A673 (cell line): ENCODE results near the gene CCDC33. TPM values are rescaled to one million over a fixed set of nuclear protein-coding genes. Genes with fewer than 3 reads are reported as not detected.

Experiments
- BruUV-seq: library from RNA; stranded (reverse); fragments of 400-500 nt; replicated peaks from 2 replicates; lab custom pipeline; 2021; lab: Mats Ljungman, UMichigan
- CTCF ChIA-PET: fragments of 300-600 bp; sonication (Branson Sonifier 250); formaldehyde crosslinking; loops from one replicate; lab custom pipeline; 2022; ENCODE audit warnings: antibody characterized with exemption; lab: Charles Lee
- POLR2A ChIA-PET: fragments of 300-600 bp; sonication (Branson Sonifier 250); formaldehyde crosslinking; loops from one replicate; lab custom pipeline; 2022; ENCODE audit warnings: antibody characterized with exemption; ENCODE audit not compliant: low non-redundant PET; lab: Charles Lee
- DNase-seq: peaks from one replicate; pipeline ENCODE4 v3.0.0-alpha.2; 2015; ENCODE audit warnings: low spot score
- H3K27ac ChIP-seq: fragments of 200-600 bp; sonication (generic); 2 replicates; pipeline ENCODE4 v1.5.1; 2016; ENCODE audit warnings: mixed run types, low read depth, mild to moderate bottlenecking, mixed read lengths, antibody characterized with exemption, low read length; ENCODE audit not compliant: poor library complexity, severe bottlenecking
- H3K27me3 ChIP-seq: fragments of 200-600 bp; sonication (generic); replicated peaks from 2 replicates; pipeline ENCODE4 v1.6.1; 2017; ENCODE audit warnings: mixed run types, low read depth, mild to moderate bottlenecking, mixed read lengths, antibody characterized with exemption, low read length; ENCODE audit not compliant: insufficient read depth, poor library complexity
- H3K36me3 ChIP-seq: fragments of 200-600 bp; sonication (generic); 2 replicates; pipeline ENCODE4 v1.6.1; 2016; ENCODE audit warnings: mixed run types, mild to moderate bottlenecking, mixed read lengths, antibody characterized with exemption, low read length; ENCODE audit not compliant: insufficient read depth, poor library complexity, severe bottlenecking
- H3K4me1 ChIP-seq: fragments of 200-600 bp; sonication (generic); 2 replicates; pipeline ENCODE4 v1.6.1; 2017; ENCODE audit warnings: mixed run types, mild to moderate bottlenecking, mixed read lengths, antibody characterized with exemption, low read length; ENCODE audit not compliant: insufficient read depth, poor library complexity, severe bottlenecking
- H3K4me3 ChIP-seq: fragments of 200-600 bp; sonication (generic); 2 replicates; pipeline ENCODE4 v1.5.1; 2016; ENCODE audit warnings: low read depth, mixed run types, mild to moderate bottlenecking, mixed read lengths, low read length; ENCODE audit not compliant: poor library complexity, severe bottlenecking
- H3K9me3 ChIP-seq: fragments of 200-600 bp; sonication (generic); 2 replicates; pipeline ENCODE4 v1.6.1; 2016; ENCODE audit warnings: mixed run types, low read depth, mild to moderate bottlenecking, mixed read lengths, antibody characterized with exemption, low read length; ENCODE audit not compliant: poor library complexity, severe bottlenecking
- EZH2 ChIP-seq: fragments of 200-600 bp; sonication (generic); IDR thresholded peaks from 2 replicates; pipeline ENCODE4 v1.6.1; 2017; ENCODE audit warnings: borderline replicate concordance, low read depth, mild to moderate bottlenecking, mixed read lengths, antibody characterized with exemption, low read length; ENCODE audit not compliant: poor library complexity, severe bottlenecking
- intact Hi-C: fragments of 100-400 bp; cut with micrococcal nuclease; formaldehyde crosslinking; loops from one replicate; pipeline ENCODE4 v1.10.0; 2022; ENCODE audit not compliant: unreplicated experiment
- total RNA-seq: library from RNA; stranded (reverse); gene quantifications from 2 replicates; pipeline ENCODE4 v1.2.3, GENCODE V29; 2021
- TF ChIP-seq, protein P1 (sequence below): fragments of 300-800, 200-600 bp; sonication (generic); conservative IDR thresholded peaks from 2 replicates; pipeline ENCODE4 v1.5.1; 2017; ENCODE audit warnings: low read depth, mild to moderate bottlenecking, antibody characterized with exemption, low read length, moderate library complexity, mixed read lengths

The CCDC33 gene
- total RNA-seq, 1 experiment from 2014 or later = not detected

GRCh38 chr15:74261685-74262084 is 25.6 kb downstream of the CCDC33 start:
- Histone ChIP-seq H3K27ac (no peak overlapping the region), H3K36me3 (no peaks in the 10 kb centered on the region), H3K4me1 (peaks cover 16% of the 10 kb centered on the region), H3K27me3 (peaks cover 6% of the 10 kb centered on the region), H3K4me3 (no peak overlapping the region), H3K9me3 (no peaks in the 10 kb centered on the region)
- TF ChIP-seq, protein P1, sequence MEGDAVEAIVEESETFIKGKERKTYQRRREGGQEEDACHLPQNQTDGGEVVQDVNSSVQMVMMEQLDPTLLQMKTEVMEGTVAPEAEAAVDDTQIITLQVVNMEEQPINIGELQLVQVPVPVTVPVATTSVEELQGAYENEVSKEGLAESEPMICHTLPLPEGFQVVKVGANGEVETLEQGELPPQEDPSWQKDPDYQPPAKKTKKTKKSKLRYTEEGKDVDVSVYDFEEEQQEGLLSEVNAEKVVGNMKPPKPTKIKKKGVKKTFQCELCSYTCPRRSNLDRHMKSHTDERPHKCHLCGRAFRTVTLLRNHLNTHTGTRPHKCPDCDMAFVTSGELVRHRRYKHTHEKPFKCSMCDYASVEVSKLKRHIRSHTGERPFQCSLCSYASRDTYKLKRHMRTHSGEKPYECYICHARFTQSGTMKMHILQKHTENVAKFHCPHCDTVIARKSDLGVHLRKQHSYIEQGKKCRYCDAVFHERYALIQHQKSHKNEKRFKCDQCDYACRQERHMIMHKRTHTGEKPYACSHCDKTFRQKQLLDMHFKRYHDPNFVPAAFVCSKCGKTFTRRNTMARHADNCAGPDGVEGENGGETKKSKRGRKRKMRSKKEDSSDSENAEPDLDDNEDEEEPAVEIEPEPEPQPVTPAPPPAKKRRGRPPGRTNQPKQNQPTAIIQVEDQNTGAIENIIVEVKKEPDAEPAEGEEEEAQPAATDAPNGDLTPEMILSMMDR = no peak
- no peak for TF ChIP-seq EZH2
- BruUV-seq = no TSS peak
- ChIA-PET CTCF (no interaction called here), POLR2A (no interaction called here)
- DNase-seq = no peak
- intact Hi-C loops = no loop called here

- DNase-seq = no peak
- CTCF ChIA-PET = no interaction called here
These were observed 26.0 kb downstream of the CCDC33 start for GRCh38 chr15:74262151-74262550.

GRCh38 chr15:74262625-74263024 is 26.5 kb downstream of the CCDC33 start:
- POLR2A ChIA-PET = no interaction called here
- H3K4me1 ChIP-seq = peaks cover 16% of the 10 kb centered on the region
- CTCF ChIA-PET = no interaction called here
- no peak overlapping the region for H3K27ac ChIP-seq
- no peaks in the 10 kb centered on the region for H3K36me3 ChIP-seq
- intact Hi-C loops = no loop called here
- TF ChIP-seq EZH2 = no peak
- TF ChIP-seq, protein P1 = no peak
- H3K27me3 ChIP-seq = peaks cover 6% of the 10 kb centered on the region
- no peaks in the 10 kb centered on the region for H3K9me3 ChIP-seq
- no TSS peak for BruUV-seq
- DNase-seq = no peak
- H3K4me3 ChIP-seq = no peak overlapping the region

More at GRCh38 chr15:74262151-74262550, 26.0 kb downstream of the CCDC33 start:
- no peak overlapping the region for H3K4me3 ChIP-seq
- H3K27ac ChIP-seq = no peak overlapping the region
- peaks cover 6% of the 10 kb centered on the region for H3K27me3 ChIP-seq
- no TSS peak for BruUV-seq
- H3K9me3 ChIP-seq = no peaks in the 10 kb centered on the region
- intact Hi-C loops = no loop called here
- H3K36me3 ChIP-seq = no peaks in the 10 kb centered on the region
- peaks cover 16% of the 10 kb centered on the region for H3K4me1 ChIP-seq
- TF ChIP-seq EZH2 = no peak
- TF ChIP-seq, protein P1 = no peak
- POLR2A ChIA-PET = no interaction called here
